Activated naive CD8-positive, alpha-beta T cell treated with anti-CD3 and anti-CD28 coated beads, Interleukin-2, amount 50 U/mL, for 16 hours (primary cell): ENCODE data around the gene ACTL8.

Source experiments
- DNase-seq: peaks from one replicate; pipeline ENCODE4 v3.0.0-alpha.2; 2020; ENCODE audit warnings: low read depth, low spot score

ACTL8 gene

GRCh38 chr1:17875171-17875881, 120.2 kb downstream of the ACTL8 start:
- DNase-seq: no peak

- no peak for DNase-seq
Observed at GRCh38 chr1:17875882-17876280, 120.7 kb downstream of the ACTL8 start.
